CD14-positive monocyte (primary cell): Measurements from ENCODE around the gene RPS14. TPM values are rescaled to one million over a fixed set of nuclear protein-coding genes. Genes with fewer than 3 reads are reported as not detected.
A peak's percentile ranks its signal among the peaks of the same experiment; 100 is the strongest.

ENCODE experiments used
- DNase-seq, 3 donors: peaks; one replicate each; pipeline ENCODE4 v3.0.0-alpha.2; 2011 to 2022
- H2AFZ ChIP-seq: 2 replicates; pipeline ENCODE4 v1.6.0; 2012; ENCODE audit warnings: mild to moderate bottlenecking, low read depth, low read length, inconsistent platforms; ENCODE audit not compliant: insufficient read depth, poor library complexity, severe bottlenecking
- H3K27ac ChIP-seq, 2 donors: 1 replicate in 1 of 2; 2 replicates in 1 of 2; pipeline ENCODE4 v1.5.1; 2012 to 2013; ENCODE audit warnings: low read length in 2 of 2, control low read depth in 1 of 2, inconsistent platforms in 1 of 2, low read depth in 1 of 2, mild to moderate bottlenecking in 1 of 2
- H3K27me3 ChIP-seq, 2 donors: one replicate each; pipeline versions ENCODE4 v1.6.0 to v1.6.1; 2011 to 2013; ENCODE audit warnings: low read length in 2 of 2; ENCODE audit not compliant: control insufficient read depth in 2 of 2, insufficient read depth in 2 of 2
- H3K36me3 ChIP-seq, 2 donors: replicated peaks in 1 of 2; 1 replicate in 1 of 2; 2 replicates in 1 of 2; pipeline versions ENCODE4 v1.5.1 to v1.6.1; 2012 to 2013; ENCODE audit warnings: low read length in 2 of 2, control low read depth in 1 of 2, inconsistent platforms in 1 of 2, mild to moderate bottlenecking in 1 of 2; ENCODE audit not compliant: insufficient read depth in 2 of 2, control insufficient read depth in 1 of 2
- H3K4me1 ChIP-seq, 2 donors: 1 replicate in 1 of 2; 2 replicates in 1 of 2; pipeline versions ENCODE4 v1.5.1 to v1.6.1; 2012 to 2013; ENCODE audit warnings: low read length in 2 of 2, control low read depth in 1 of 2, inconsistent platforms in 1 of 2, mild to moderate bottlenecking in 1 of 2, moderate library complexity in 1 of 2; ENCODE audit not compliant: insufficient read depth in 2 of 2, control insufficient read depth in 1 of 2
- H3K4me2 ChIP-seq: replicated peaks from 2 replicates; pipeline ENCODE3; 2012; ENCODE audit warnings: low read length, moderate library complexity, mild to moderate bottlenecking; ENCODE audit not compliant: poor library complexity, severe bottlenecking; ENCODE audit errors: extremely low read depth
- H3K4me3 ChIP-seq, 3 experiments: fragments of 200-600 bp in 1 of 3; sonication (generic) in 1 of 3; replicated peaks in 1 of 3; 1 replicate in 2 of 3; 2 replicates in 1 of 3; pipeline ENCODE4 v1.5.1; 2011 to 2013; ENCODE audit warnings: low read length in 3 of 3, mild to moderate bottlenecking in 3 of 3, control low read depth in 2 of 3, low read depth in 2 of 3, inconsistent platforms in 1 of 3, moderate library complexity in 1 of 3
- H3K79me2 ChIP-seq: 2 replicates; pipeline ENCODE4 v1.6.0; 2012; ENCODE audit warnings: mild to moderate bottlenecking, control low read depth, inconsistent platforms, low read length, moderate library complexity; ENCODE audit not compliant: insufficient read depth
- H3K9ac ChIP-seq: 2 replicates; pipeline ENCODE4 v1.6.0; 2017; ENCODE audit warnings: low read length, mild to moderate bottlenecking; ENCODE audit not compliant: insufficient read depth, poor library complexity, severe bottlenecking
- H3K9me3 ChIP-seq, 2 donors: replicated peaks in 1 of 2; 1 replicate in 1 of 2; 2 replicates in 1 of 2; pipeline versions ENCODE4 v1.5.1 to v1.6.1; 2012 to 2013; ENCODE audit warnings: low read length in 2 of 2, control low read depth in 1 of 2; ENCODE audit not compliant: control insufficient read depth in 1 of 2, insufficient read depth in 1 of 2
- H4K20me1 ChIP-seq: 2 replicates; pipeline ENCODE4 v1.6.0; 2012; ENCODE audit warnings: mild to moderate bottlenecking, low read length, control low read depth, moderate library complexity; ENCODE audit not compliant: insufficient read depth
- H3K27ac Mint-ChIP-seq, 7 donors: one replicate each; pipeline ENCODE4 v1.8.0; 2020; ENCODE audit warnings: mild to moderate bottlenecking in 7 of 7, mixed read lengths in 7 of 7, moderate library complexity in 6 of 7, inconsistent platforms in 2 of 7
- H3K27me3 Mint-ChIP-seq, 3 donors: one replicate each; pipeline ENCODE4 v1.8.0; 2021 to 2022; ENCODE audit warnings: low read depth in 3 of 3, mild to moderate bottlenecking in 3 of 3, mixed read lengths in 3 of 3, moderate library complexity in 3 of 3, inconsistent platforms in 1 of 3
- H3K36me3 Mint-ChIP-seq, 2 donors: one replicate each; pipeline ENCODE4 v1.8.0; 2020; ENCODE audit warnings: mixed read lengths in 2 of 2, inconsistent platforms in 1 of 2, mild to moderate bottlenecking in 1 of 2
- H3K4me1 Mint-ChIP-seq: one replicate; pipeline ENCODE4 v1.8.0; 2020; ENCODE audit warnings: mild to moderate bottlenecking, mixed read lengths
- H3K4me3 Mint-ChIP-seq, 2 donors: one replicate each; pipeline ENCODE4 v1.8.0; 2020; ENCODE audit warnings: mild to moderate bottlenecking in 2 of 2, mixed read lengths in 2 of 2, moderate library complexity in 1 of 2
- H3K9me3 Mint-ChIP-seq, 7 donors: one replicate each; pipeline ENCODE4 v1.8.0; 2020 to 2022; ENCODE audit warnings: mixed read lengths in 7 of 7, mild to moderate bottlenecking in 6 of 7, moderate library complexity in 6 of 7, inconsistent platforms in 2 of 7
- WGBS: methylation state at CpG from one replicate; pipeline ENCODE4 v1.1.5; 2013; ENCODE audit warnings: missing lambda C conversion rate; ENCODE audit not compliant: insufficient coverage; 5-methylcytosine and 5-hydroxymethylcytosine counted together
- intact Hi-C, 2 donors: fragments of 100-400 bp; cut with micrococcal nuclease; formaldehyde crosslinking; loops; one replicate each; pipeline versions ENCODE4 v1.15.0 to v1.15.1; 2023
- polyA plus RNA-seq, 3 donors: library from polyadenylated mRNA; depleted of rRNA in 1 of 3; unstranded in 2 of 3; stranded (reverse) in 1 of 3; fragments of 300-500 nt in 2 of 3; fragments of >200 nt in 1 of 3; fragmentation: Illumina TruSeq in 2 of 3; gene quantifications; 1 replicate in 2 of 3; 2 replicates in 1 of 3; pipeline ENCODE4 v1.2.3, GENCODE V29; 2012 to 2021
- TF ChIP-seq, protein P1 (sequence below): fragments of 200-600 bp; IDR thresholded peaks from one replicate; pipeline ENCODE4 v1.8.0; 2022; ENCODE audit warnings: antibody characterized with exemption, mild to moderate bottlenecking

The RPS14 gene
- polyA plus RNA-seq, 3 donors: 2,768 to 4,675 (median 3,499) TPM

DNA sequence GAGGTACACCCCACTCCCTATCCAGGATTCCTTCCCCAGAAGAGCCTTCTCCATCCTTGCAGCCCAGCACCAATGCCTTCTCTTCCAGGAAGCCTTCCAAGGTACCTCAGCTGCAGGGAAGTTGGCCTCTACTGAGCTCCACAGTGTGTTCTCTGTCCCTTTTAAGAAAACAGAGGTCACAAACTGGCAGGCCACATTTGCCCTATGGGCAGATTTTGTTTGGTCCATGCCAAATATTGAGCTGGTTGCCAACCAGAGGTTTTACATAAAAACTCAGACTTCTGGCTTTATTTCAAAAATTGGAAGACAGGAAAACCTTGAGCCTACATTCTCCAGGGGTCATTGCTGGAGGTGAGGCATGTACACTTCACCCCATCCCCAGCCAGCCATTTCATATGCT, 49.4 kb upstream of the RPS14 start:
- Histone ChIP-seq H3K4me1 (peaks cover 14 to 16% of the 10 kb centered on the region in 2 donors), H3K27me3 (no peaks in the 10 kb centered on the region), H2AFZ (no peak overlapping the region), H3K79me2 (peaks cover 94% of the 10 kb centered on the region), H4K20me1 (peaks cover 94% of the 10 kb centered on the region), H3K4me2 (no peak overlapping the region), H3K9ac (no peak overlapping the region), H3K4me3 (no peak overlapping the region), H3K9me3 (no peaks in the 10 kb centered on the region), H3K27ac (no peak overlapping the region), H3K36me3 (peaks cover 27 to 46% of the 10 kb centered on the region in 2 donors)
- no peaks in the 10 kb centered on the region for H3K27me3 Mint-ChIP-seq
- no peaks in the 10 kb centered on the region for H3K9me3 Mint-ChIP-seq
- intact Hi-C loops: no loop called here
- DNase-seq: no peak
- no peak overlapping the region for H3K4me3 Mint-ChIP-seq
- H3K27ac Mint-ChIP-seq: peak overlapping the region in 3 of 7 donors; percentile 2 to 40 (median 37)
- peaks cover 68% of the 10 kb centered on the region for H3K4me1 Mint-ChIP-seq
- TF ChIP-seq, protein P1, sequence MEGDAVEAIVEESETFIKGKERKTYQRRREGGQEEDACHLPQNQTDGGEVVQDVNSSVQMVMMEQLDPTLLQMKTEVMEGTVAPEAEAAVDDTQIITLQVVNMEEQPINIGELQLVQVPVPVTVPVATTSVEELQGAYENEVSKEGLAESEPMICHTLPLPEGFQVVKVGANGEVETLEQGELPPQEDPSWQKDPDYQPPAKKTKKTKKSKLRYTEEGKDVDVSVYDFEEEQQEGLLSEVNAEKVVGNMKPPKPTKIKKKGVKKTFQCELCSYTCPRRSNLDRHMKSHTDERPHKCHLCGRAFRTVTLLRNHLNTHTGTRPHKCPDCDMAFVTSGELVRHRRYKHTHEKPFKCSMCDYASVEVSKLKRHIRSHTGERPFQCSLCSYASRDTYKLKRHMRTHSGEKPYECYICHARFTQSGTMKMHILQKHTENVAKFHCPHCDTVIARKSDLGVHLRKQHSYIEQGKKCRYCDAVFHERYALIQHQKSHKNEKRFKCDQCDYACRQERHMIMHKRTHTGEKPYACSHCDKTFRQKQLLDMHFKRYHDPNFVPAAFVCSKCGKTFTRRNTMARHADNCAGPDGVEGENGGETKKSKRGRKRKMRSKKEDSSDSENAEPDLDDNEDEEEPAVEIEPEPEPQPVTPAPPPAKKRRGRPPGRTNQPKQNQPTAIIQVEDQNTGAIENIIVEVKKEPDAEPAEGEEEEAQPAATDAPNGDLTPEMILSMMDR: no peak
- peaks cover 58 to 59% of the 10 kb centered on the region in 2 donors for H3K36me3 Mint-ChIP-seq

DNA sequence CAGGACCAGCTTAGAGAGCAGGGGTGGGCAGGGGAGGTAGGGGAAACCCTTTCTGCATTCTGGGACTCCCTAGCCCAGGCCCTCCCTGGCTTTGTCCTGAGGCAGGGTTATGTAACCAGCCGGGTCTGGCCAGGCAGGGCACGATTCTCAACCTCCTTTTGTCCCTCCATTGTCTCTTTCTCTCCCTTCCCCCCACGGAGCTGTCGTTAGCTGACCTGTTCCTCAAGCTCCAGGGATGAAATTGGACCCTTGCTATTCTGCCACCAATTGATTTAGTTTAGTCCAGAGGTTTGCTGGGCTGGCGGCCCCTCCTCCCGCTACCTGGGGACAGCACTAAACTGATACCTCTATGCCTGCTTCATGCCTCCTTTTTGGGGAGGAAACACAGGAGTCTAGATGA, 49.0 kb upstream of the RPS14 start:
- no peaks in the 10 kb centered on the region for H3K27me3 Mint-ChIP-seq
- H3K36me3 ChIP-seq: peaks cover 27 to 48% of the 10 kb centered on the region in 2 donors
- no peak overlapping the region for H3K27ac ChIP-seq
- H4K20me1 ChIP-seq: peaks cover 90% of the 10 kb centered on the region
- peak overlapping the region in 5 of 7 donors; percentile 26 to 82 (median 40) for H3K27ac Mint-ChIP-seq
- no peak for DNase-seq
- no peak overlapping the region for H3K4me3 ChIP-seq
- peaks cover 14 to 16% of the 10 kb centered on the region in 2 donors for H3K4me1 ChIP-seq
- no peak overlapping the region for H3K9ac ChIP-seq
- intact Hi-C loops: no loop called here
- H2AFZ ChIP-seq: no peak overlapping the region
- H3K4me2 ChIP-seq: no peak overlapping the region
- H3K4me1 Mint-ChIP-seq: peaks cover 68% of the 10 kb centered on the region
- 73% methylated on average over 4 of the region's 6 CpGs for WGBS
- H3K27me3 ChIP-seq: no peaks in the 10 kb centered on the region
- TF ChIP-seq, protein P1: no peak
- peaks cover 94% of the 10 kb centered on the region for H3K79me2 ChIP-seq
- no peaks in the 10 kb centered on the region for H3K9me3 Mint-ChIP-seq
- no peaks in the 10 kb centered on the region for H3K9me3 ChIP-seq
- H3K36me3 Mint-ChIP-seq: peaks cover 57 to 59% of the 10 kb centered on the region in 2 donors
- H3K4me3 Mint-ChIP-seq: no peak overlapping the region
